GM03348 (cell line): Measurements from ENCODE around the gene SYNJ2BP.
A peak's percentile ranks its signal among the peaks of the same experiment; 100 is the strongest.
"Not testable (repeated sequence)": the region's sequence is repeated elsewhere in the genome, so short reads cannot be mapped to it uniquely, and the experiment has no call there.

Source experiments
- DNase-seq: peaks from one replicate; pipeline ENCODE4 v3.0.0; 2012; ENCODE audit warnings: low spot score

The SYNJ2BP gene

GRCh38 chr14:70416725-70417349 lies at the start of gene SYNJ2BP:
TSS of gene SYNJ2BP (minus strand) at chr14:70417090. CDS start at chr14:70416963, 127 bp downstream.
- DNase-seq: peak; percentile 89

- DNase-seq: no peak
Measured at GRCh38 chr14:70454731-70455130, 37.8 kb upstream of the SYNJ2BP start.

- no peak for DNase-seq
Measured at GRCh38 chr14:70451874-70452273, 35.0 kb upstream of the SYNJ2BP start, which contains the start of gene ADAM21. TSS of gene ADAM21 (plus strand) at chr14:70452174. CDS start at chr14:70457500, 5,326 bp downstream.

GRCh38 chr14:70448633-70449340 lies 31.9 kb upstream of the SYNJ2BP start:
- DNase-seq: peak; percentile 12

GRCh38 chr14:70442750-70443149 lies 25.9 kb upstream of the SYNJ2BP start:
- DNase-seq: no peak

- no peak for DNase-seq
Measured at GRCh38 chr14:70441641-70442040, 24.8 kb upstream of the SYNJ2BP start.

- DNase-seq: no peak
Measured at GRCh38 chr14:70436867-70437266, 20.0 kb upstream of the SYNJ2BP start.

- DNase-seq: not testable (repeated sequence)
Measured at GRCh38 chr14:70426555-70426954, 9.7 kb upstream of the SYNJ2BP start.

GRCh38 chr14:70425354-70425753 lies 8.5 kb upstream of the SYNJ2BP start:
- DNase-seq: no peak

- DNase-seq: no peak
Measured at GRCh38 chr14:70422538-70422937, 5.6 kb upstream of the SYNJ2BP start.

- DNase-seq: not testable (repeated sequence)
Measured at GRCh38 chr14:70419270-70419931, 2.5 kb upstream of the SYNJ2BP start.

- peak; percentile 37 for DNase-seq
Measured at GRCh38 chr14:70416338-70416724, 559 bp downstream of the SYNJ2BP start.

- DNase-seq: no peak
Measured at GRCh38 chr14:70415788-70416187, 1.1 kb downstream of the SYNJ2BP start.

- no peak for DNase-seq
Measured at GRCh38 chr14:70407621-70408020, 9.3 kb downstream of the SYNJ2BP start.

- DNase-seq: not testable (repeated sequence)
Measured at GRCh38 chr14:70406216-70406615, 10.7 kb downstream of the SYNJ2BP start.

- not testable (repeated sequence) for DNase-seq
Measured at GRCh38 chr14:70403335-70403734, 13.6 kb downstream of the SYNJ2BP start.

GRCh38 chr14:70401643-70402042 lies 15.2 kb downstream of the SYNJ2BP start:
- no peak for DNase-seq

- DNase-seq: no peak
Measured at GRCh38 chr14:70398706-70399431, 18.0 kb downstream of the SYNJ2BP start.

- DNase-seq: no peak
Measured at GRCh38 chr14:70398280-70398679, 18.6 kb downstream of the SYNJ2BP start.

GRCh38 chr14:70397746-70398145 lies 19.1 kb downstream of the SYNJ2BP start:
- DNase-seq: no peak

GRCh38 chr14:70394674-70395306 lies 22.1 kb downstream of the SYNJ2BP start:
- DNase-seq: no peak

GRCh38 chr14:70392676-70393075 lies 24.2 kb downstream of the SYNJ2BP start:
- DNase-seq: no peak
